Measurements from ENCODE around the gene LAPTM4A.
A peak's percentile ranks its signal among the peaks of the same experiment; 100 is the strongest.

DNA sequence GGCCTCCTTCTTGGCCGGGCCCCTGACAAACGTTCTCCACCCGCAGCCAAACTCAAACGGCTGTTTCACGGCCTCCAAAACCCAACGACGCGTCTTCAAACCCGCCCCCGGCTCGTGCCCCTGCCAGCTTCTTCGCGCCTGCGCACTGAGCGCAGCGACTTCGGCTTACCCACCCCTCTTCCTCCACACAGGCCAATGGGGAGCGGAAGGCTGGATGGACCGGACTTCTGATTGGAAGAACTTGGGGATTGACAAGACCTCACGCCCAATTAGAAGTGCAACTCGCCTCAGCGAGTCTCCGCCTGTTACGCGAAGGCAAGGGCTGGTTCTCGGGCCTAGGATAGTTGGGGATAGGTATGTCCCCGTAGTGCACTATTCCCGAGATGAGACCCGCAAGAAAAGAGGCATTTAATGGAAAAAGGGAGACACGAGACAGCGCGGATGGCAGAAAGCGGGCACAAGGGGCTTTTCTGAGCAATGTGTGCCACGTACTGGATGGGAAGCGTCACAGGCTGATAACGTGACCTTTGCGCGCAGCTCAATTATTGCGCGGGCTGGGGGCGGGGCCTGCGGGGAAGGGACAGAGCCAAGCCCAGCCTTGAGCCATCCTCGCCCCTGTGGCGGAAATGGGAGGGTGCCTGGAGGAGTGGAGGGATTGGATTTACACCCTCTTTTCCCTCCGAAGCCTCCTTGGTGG, at the start of gene LAPTM4A:
- TF ChIP-seq CTCF (IDR thresholded peaks at IDR 0.05 in 8 of 11, conservative IDR thresholded peaks at IDR 0.05 in 3 of 11) (peak in 6 of 11 experiments; percentile 2 to 49 (median 36)), POLR2AphosphoS5 (IDR thresholded peaks at IDR 0.05) (peak; percentile 96 to 99 (median 99))

Measured in spleen (tissue), 7 donors.